Psoas muscle (tissue), 8 donors: Measurements from ENCODE around the gene ODAD3. TPM values are rescaled to one million over a fixed set of nuclear protein-coding genes. Genes with fewer than 3 reads are reported as not detected.

Source experiments
- ATAC-seq, 4 donors: fragments of 200-7000 bp; cut with Tn5 transposase; one replicate each; pipeline ENCODE4 v1.9.1; 2020; ENCODE audit warnings: moderate library complexity in 3 of 4, mild to moderate bottlenecking in 2 of 4
- DNase-seq, 2 donors: peaks; one replicate each; pipeline ENCODE4 v3.0.0-alpha.2; 2020
- H3K27ac ChIP-seq: fragments of 200-600 bp; one replicate; pipeline ENCODE4 v1.8.0; 2022
- H3K27me3 ChIP-seq, 3 donors: fragments of 200-600 bp in 1 of 3; one replicate each; pipeline versions ENCODE4 v1.6.1 to v1.8.0; 2013 to 2022; ENCODE audit warnings: low read length in 2 of 3, mild to moderate bottlenecking in 2 of 3, moderate library complexity in 1 of 3; ENCODE audit not compliant: insufficient read depth in 3 of 3
- H3K36me3 ChIP-seq, 2 donors: fragments of 200-600 bp in 1 of 2; one replicate each; pipeline versions ENCODE4 v1.6.1 to v1.8.0; 2013 to 2022; ENCODE audit warnings: low read depth in 1 of 2, mild to moderate bottlenecking in 1 of 2, moderate library complexity in 1 of 2; ENCODE audit not compliant: insufficient read depth in 1 of 2
- H3K4me1 ChIP-seq: fragments of 200-600 bp; one replicate; pipeline ENCODE4 v1.8.0; 2022
- H3K4me3 ChIP-seq: fragments of 200-600 bp; one replicate; pipeline ENCODE4 v1.8.0; 2022; ENCODE audit warnings: mild to moderate bottlenecking
- H3K9me3 ChIP-seq: fragments of 200-600 bp; one replicate; pipeline ENCODE4 v1.8.0; 2022
- CTCF ChIP-seq: fragments of 200-600 bp; IDR thresholded peaks from one replicate; pipeline ENCODE4 v1.8.0; 2022; ENCODE audit warnings: antibody characterized with exemption
- WGBS, 3 donors: extraction: QIAGEN DNeasy Blood & Tissue Kit; methylation state at CpG; one replicate each; pipeline versions ENCODE4 v1.1.6 to v1.1.7; 2013; 5-methylcytosine and 5-hydroxymethylcytosine counted together
- intact Hi-C, 2 donors: fragments of 100-400 bp; cut with DNase I; formaldehyde crosslinking; loops; one replicate each; pipeline versions ENCODE4 v1.11.0 to v1.14.2; 2022
- polyA plus RNA-seq, 3 donors: library from polyadenylated mRNA; stranded (reverse); fragments of 200-250 nt; gene quantifications; one replicate each; pipeline ENCODE4 v1.2.3, GENCODE V29; 2013
- total RNA-seq, 4 donors: library from RNA; stranded (reverse); fragmentation: NEBNext Ultra II Directional in 2 of 4; extraction: Animal tissue kit (Norgen Biotek cat#: 25700) in 2 of 4; gene quantifications; one replicate each; pipeline versions ENCODE4 v1.2.1 to v1.2.4, GENCODE V29; 2021 to 2023
- donor health status: healthy with polysubstance abuse.
- donor health status: DM: no; HTN: no; CAD: no; lungs with moderate emphysema.
- donor health status: Bipolar disorder and iron deficiency.
- donor health status: healthy.
- donor health status: DM: yes; HTN: yes; CAD: no.
- donor health status: DM: no; HTN: no; CAD: no.
- donor health status: DM: no; HTN: no; CAD: no.
- donor health status: DM: yes; HTN: yes; CAD: no.

ODAD3 gene
- total and polyA plus RNA-seq, 7 donors: 0.09 to 0.87 (median 0.17) TPM; not detected in 2

GRCh38 chr19:11418549-11419506 lies 16.1 kb downstream of the ODAD3 start, which contains the start of gene RGL3:
TSS of gene RGL3 (minus strand) at chr19:11419314. CDS start at chr19:11419278, 36 bp downstream.
- ATAC-seq: peak in 3 of 4 donors; percentile 19 to 35 (median 30)
- peaks cover 0 to 73% (median 28%) of the 10 kb centered on the region in 3 donors for H3K27me3 ChIP-seq
- no peak for TF ChIP-seq CTCF

GRCh38 chr19:11418094-11418548 lies 16.8 kb downstream of the ODAD3 start:
- peak overlapping the region; percentile 60 for H3K4me3 ChIP-seq
- 7 to 12% (median 10%) methylated on average over 8 to 16 of the region's 16 CpGs for WGBS, 3 donors
- DNase-seq: no peak
- TF ChIP-seq CTCF: no peak
- H3K27ac ChIP-seq: no peak overlapping the region
- ATAC-seq: no peak
- intact Hi-C loops: no loop called here
- peaks cover 0 to 66% (median 28%) of the 10 kb centered on the region in 3 donors for H3K27me3 ChIP-seq
- no peaks in the 10 kb centered on the region for H3K4me1 ChIP-seq
- H3K9me3 ChIP-seq: no peaks in the 10 kb centered on the region
- H3K36me3 ChIP-seq: no peaks in the 10 kb centered on the region

More at GRCh38 chr19:11418549-11419506, 16.1 kb downstream of the ODAD3 start, which contains the start of gene RGL3:
- H3K4me1 ChIP-seq: no peaks in the 10 kb centered on the region
- H3K4me3 ChIP-seq: peak within 1 kb of the TSS; percentile 60
- H3K27ac ChIP-seq: peak within 1 kb of the TSS; percentile 53
- DNase-seq: peak; percentile 63 to 69
- 1 to 3% (median 2%) methylated on average over 60 to 72 of the region's 72 CpGs for WGBS, 3 donors
- no peaks in the 10 kb centered on the region for H3K9me3 ChIP-seq
- no peaks in the 10 kb centered on the region for H3K36me3 ChIP-seq
- intact Hi-C loops: no loop called here

GRCh38 chr19:11416346-11417052 lies 18.4 kb downstream of the ODAD3 start:
- peaks cover 0 to 53% (median 21%) of the 10 kb centered on the region in 3 donors for H3K27me3 ChIP-seq
- intact Hi-C loops: no loop called here

GRCh38 chr19:11414544-11414943 lies 20.4 kb downstream of the ODAD3 start:
- Histone ChIP-seq H3K27me3 (peaks cover 0 to 33% (median 7%) of the 10 kb centered on the region in 3 donors), H3K36me3 (no peaks in the 10 kb centered on the region), H3K9me3 (no peaks in the 10 kb centered on the region), H3K4me1 (no peaks in the 10 kb centered on the region), H3K4me3 (no peak overlapping the region), H3K27ac (no peak overlapping the region)
- intact Hi-C loops: no loop called here
- no peak for TF ChIP-seq CTCF
- DNase-seq: no peak
- ATAC-seq: no peak
- WGBS, 3 donors: 64 to 66% (median 66%) methylated on average over 2 of the region's 2 CpGs

More at GRCh38 chr19:11416346-11417052, 18.4 kb downstream of the ODAD3 start:
- H3K4me1 ChIP-seq: no peaks in the 10 kb centered on the region
- no peak for DNase-seq
- ATAC-seq: no peak
- H3K9me3 ChIP-seq: no peaks in the 10 kb centered on the region
- no peak overlapping the region for H3K27ac ChIP-seq
- H3K4me3 ChIP-seq: no peak overlapping the region
- no peaks in the 10 kb centered on the region for H3K36me3 ChIP-seq
- TF ChIP-seq CTCF: no peak
- 88 to 95% (median 90%) methylated on average over 17 of the region's 17 CpGs for WGBS, 3 donors
